Esophagus squamous epithelium (tissue), 5 donors: ENCODE data around the gene PHACTR3. TPM values are rescaled to one million over a fixed set of nuclear protein-coding genes. Genes with fewer than 3 reads are reported as not detected.

Experiments
- DNase-seq: peaks from one replicate; lab custom pipeline; 2025; lab: John Stamatoyannopoulos, UW
- H3K27ac ChIP-seq, 4 donors: fragments of 200-600 bp; sonication (generic); one replicate each; pipeline ENCODE4 v1.5.1; 2016 to 2019; ENCODE audit warnings: mild to moderate bottlenecking in 1 of 4
- H3K27me3 ChIP-seq, 4 donors: fragments of 200-600 bp; sonication (generic); 1 replicate in 3 of 4; 2 replicates in 1 of 4; pipeline versions ENCODE4 v1.5.1 to v1.6.0; 2017 to 2021; ENCODE audit warnings: antibody characterized with exemption in 1 of 4
- H3K36me3 ChIP-seq, 3 donors: fragments of 200-600 bp; sonication (generic); one replicate each; pipeline ENCODE4 v1.5.1; 2016 to 2019
- H3K4me1 ChIP-seq, 3 donors: fragments of 200-600 bp; sonication (generic); one replicate each; pipeline ENCODE4 v1.5.1; 2017 to 2019
- H3K4me3 ChIP-seq, 4 donors: fragments of 200-600 bp; sonication (generic); 1 replicate in 3 of 4; 2 replicates in 1 of 4; pipeline ENCODE4 v1.5.1; 2016 to 2019; ENCODE audit warnings: mild to moderate bottlenecking in 2 of 4, moderate library complexity in 1 of 4
- H3K9me3 ChIP-seq, 3 donors: fragments of 200-600 bp; sonication (generic); one replicate each; pipeline ENCODE4 v1.5.1; 2016 to 2019
- CTCF ChIP-seq, 6 experiments: fragments of 450-650 bp in 4 of 6; fragments of 200-600 bp in 2 of 6; sonication (generic) in 2 of 6; IDR thresholded peaks; one replicate each; pipeline ENCODE4 v1.5.1; 2016 to 2019; ENCODE audit warnings: antibody characterized with exemption in 6 of 6, mild to moderate bottlenecking in 4 of 6, moderate library complexity in 4 of 6
- POLR2A ChIP-seq, 4 donors: fragments of 450-650 bp; IDR thresholded peaks; one replicate each; pipeline ENCODE4 v1.6.1; 2017; ENCODE audit warnings: antibody characterized with exemption in 4 of 4, mild to moderate bottlenecking in 4 of 4, moderate library complexity in 3 of 4
- WGBS, 2 donors: methylation state at CpG; one replicate each; pipeline ENCODE4 v1.1.5; 2018; 5-methylcytosine and 5-hydroxymethylcytosine counted together
- intact Hi-C: fragments of 100-400 bp; cut with DNase I; formaldehyde crosslinking; loops from one replicate; pipeline ENCODE4 v1.15.0; 2022
- total RNA-seq, 4 donors: library from RNA; depleted of rRNA; stranded (reverse); fragments of >200 nt; gene quantifications; one replicate each; pipeline ENCODE4 v1.1.0, GENCODE V29; 2016
- donor health status: DM: yes; HTN: yes; CAD: no.

Gene PHACTR3
- total RNA-seq, 4 donors from 2014 or later, result 0.13 to 2.5 (median 0.32) TPM

GRCh38 chr20:59831024-59831915, 226.9 kb downstream of the PHACTR3 start:
- Histone ChIP-seq H3K9me3 (no peaks in the 10 kb centered on the region), H3K27ac (no peak overlapping the region), H3K27me3 (no peaks in the 10 kb centered on the region), H3K4me3 (no peak overlapping the region), H3K4me1 (peaks cover 0 to 25% (median 4%) of the 10 kb centered on the region in 3 donors), H3K36me3 (no peaks in the 10 kb centered on the region)
- DNase-seq, result no peak
- no peak for TF ChIP-seq CTCF (IDR thresholded peaks at IDR 0.05)
- TF ChIP-seq POLR2A (IDR thresholded peaks at IDR 0.05), result no peak
- intact Hi-C loops, result no loop called here
- WGBS, 2 donors, result 21 to 58% methylated on average over 4 to 17 of the region's 23 CpGs

GRCh38 chr20:59831916-59832270, 227.6 kb downstream of the PHACTR3 start:
- 48 to 56% methylated on average over 2 of the region's 3 CpGs for WGBS, 2 donors
- intact Hi-C loops, result no loop called here
- Histone ChIP-seq H3K27ac (no peak overlapping the region), H3K4me1 (peaks cover 0 to 27% (median 5%) of the 10 kb centered on the region in 3 donors), H3K4me3 (no peak overlapping the region), H3K9me3 (no peaks in the 10 kb centered on the region), H3K36me3 (no peaks in the 10 kb centered on the region), H3K27me3 (no peaks in the 10 kb centered on the region)
- DNase-seq, result no peak
- TF ChIP-seq CTCF (IDR thresholded peaks at IDR 0.05) (no peak), POLR2A (IDR thresholded peaks at IDR 0.05) (no peak)

- Histone ChIP-seq H3K4me1 (peaks cover 0 to 22% (median 5%) of the 10 kb centered on the region in 3 donors), H3K27ac (no peak overlapping the region), H3K27me3 (no peaks in the 10 kb centered on the region), H3K9me3 (no peaks in the 10 kb centered on the region), H3K36me3 (no peaks in the 10 kb centered on the region), H3K4me3 (no peak overlapping the region)
- no peak for TF ChIP-seq POLR2A (IDR thresholded peaks at IDR 0.05)
- TF ChIP-seq CTCF (IDR thresholded peaks at IDR 0.05), result no peak
- WGBS, 2 donors, result 70 to 83% methylated on average over 11 of the region's 13 CpGs
- DNase-seq, result no peak
- intact Hi-C loops, result no loop called here
Observed at GRCh38 chr20:59832406-59833363, 228.3 kb downstream of the PHACTR3 start.

GRCh38 chr20:59835057-59835447, 230.7 kb downstream of the PHACTR3 start:
- Histone ChIP-seq H3K4me3 (no peak overlapping the region), H3K4me1 (peaks cover 0 to 22% (median 5%) of the 10 kb centered on the region in 3 donors), H3K27me3 (no peaks in the 10 kb centered on the region), H3K36me3 (no peaks in the 10 kb centered on the region), H3K27ac (no peak overlapping the region), H3K9me3 (no peaks in the 10 kb centered on the region)
- WGBS, 2 donors, result 24 to 35% methylated on average over 2 of the region's 2 CpGs
- no peak for DNase-seq
- TF ChIP-seq CTCF (IDR thresholded peaks at IDR 0.05), result no peak
- TF ChIP-seq POLR2A (IDR thresholded peaks at IDR 0.05), result no peak
- intact Hi-C loops, result no loop called here
